Middle frontal gyrus (tissue), 1 donor: ENCODE data around the gene ACP4.
A peak's percentile ranks its signal among the peaks of the same experiment; 100 is the strongest.
"Not testable (repeated sequence)": the region's sequence is repeated elsewhere in the genome, so short reads cannot be mapped to it uniquely, and the experiment has no call there.

Source experiments
- DNase-seq: peaks from one replicate; pipeline ENCODE4 v3.0.0-alpha.2; 2015; ENCODE audit warnings: low spot score; ENCODE audit errors: extremely low spot score

ACP4 gene

DNA sequence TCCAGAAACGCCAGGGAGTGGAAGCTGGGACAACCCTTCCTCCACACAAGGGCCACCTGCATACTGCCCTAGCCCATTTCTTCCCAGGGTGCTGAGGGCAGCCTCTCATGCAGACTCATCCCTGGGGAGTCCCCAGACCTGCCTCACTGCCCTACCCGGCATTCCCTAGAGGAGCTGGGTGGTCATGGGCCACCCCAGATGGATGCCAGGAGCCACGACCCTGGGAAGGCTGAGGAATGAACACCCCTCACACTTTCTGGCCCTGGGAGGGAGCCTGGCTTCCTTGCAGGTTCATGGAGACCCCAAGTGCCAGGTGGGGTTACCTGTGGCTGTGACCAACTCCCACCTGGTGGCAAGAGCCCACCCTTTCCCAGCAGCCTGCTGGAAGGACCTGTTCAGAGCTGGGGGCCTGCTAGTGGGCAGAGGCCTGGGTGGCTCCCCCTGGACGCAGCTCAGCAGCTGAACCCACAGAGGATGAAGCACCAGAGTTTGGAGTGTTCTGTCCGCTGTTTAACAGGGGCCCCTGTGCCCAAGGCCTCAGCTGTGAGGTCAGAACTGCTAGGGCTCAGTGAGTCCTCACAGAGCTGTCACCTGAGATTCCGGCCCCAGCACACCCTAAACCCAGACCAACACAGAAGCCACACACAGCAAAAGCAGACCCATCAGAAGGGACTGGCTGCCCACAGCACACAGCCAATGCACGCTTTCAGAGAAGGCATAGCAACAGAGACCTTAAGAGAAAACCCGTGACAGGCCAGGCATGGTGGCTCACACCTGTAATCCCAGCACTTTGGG lies 6.6 kb downstream of the ACP4 start:
- DNase-seq = no peak

DNA sequence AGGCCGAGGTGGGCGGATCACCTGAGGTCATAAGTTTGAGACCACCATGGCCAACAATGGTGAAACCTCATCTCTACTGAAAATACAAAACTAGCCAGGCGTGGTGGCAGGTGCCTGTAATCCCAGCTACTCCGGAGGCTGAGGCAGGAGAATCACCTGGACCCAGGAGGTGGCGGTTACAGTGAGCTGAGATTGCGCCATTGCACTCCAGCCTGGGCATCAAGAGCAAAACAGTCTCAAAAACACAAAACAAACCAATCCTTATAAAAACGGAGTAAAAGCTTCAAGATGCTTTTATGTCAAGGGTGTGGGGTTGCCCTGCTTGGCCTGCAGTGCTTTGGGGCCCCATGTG lies 7.2 kb downstream of the ACP4 start:
- no peak for DNase-seq

DNA sequence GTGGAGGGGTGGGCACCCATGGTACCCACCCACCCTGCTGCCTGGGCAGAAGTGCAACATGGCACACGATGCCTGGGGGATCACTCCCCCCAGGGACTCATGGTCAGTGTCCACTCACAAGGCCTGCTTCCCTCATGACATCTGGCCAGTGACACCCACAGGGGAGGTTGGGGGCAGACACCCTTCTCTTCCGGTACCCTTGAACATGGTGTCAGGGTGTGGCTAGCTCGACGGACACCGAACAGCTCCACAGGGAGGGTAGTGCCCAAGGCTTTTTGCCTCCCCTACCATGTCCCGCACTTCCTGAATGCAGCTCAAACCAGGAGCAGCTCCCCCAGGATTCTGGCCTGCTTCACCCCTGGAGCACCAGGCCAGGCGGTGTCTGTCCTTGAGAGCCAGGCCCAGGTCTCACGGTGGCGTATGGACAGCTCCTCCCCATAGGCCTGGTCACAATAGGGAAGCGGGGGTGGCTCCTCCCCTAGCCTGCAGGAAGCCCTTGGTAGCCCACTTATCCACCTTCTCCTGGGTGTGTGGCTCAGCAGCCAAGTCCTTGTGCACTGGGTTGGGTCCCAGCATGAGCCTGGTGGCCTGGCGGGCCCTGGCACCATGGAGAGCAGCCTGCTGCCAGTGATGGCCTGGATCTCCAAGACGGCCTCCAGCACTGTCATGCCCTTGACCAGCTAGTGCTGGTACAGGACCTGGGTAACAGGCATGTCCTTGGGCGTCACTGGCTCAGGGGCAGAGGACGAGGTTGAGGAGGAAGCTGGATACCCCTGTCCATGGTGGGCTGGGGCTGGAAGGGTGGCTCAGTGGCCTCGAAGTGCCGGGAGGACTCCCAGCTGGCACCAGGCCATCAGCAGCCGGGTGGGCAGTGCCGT lies 7.8 kb downstream of the ACP4 start:
- no peak for DNase-seq

DNA sequence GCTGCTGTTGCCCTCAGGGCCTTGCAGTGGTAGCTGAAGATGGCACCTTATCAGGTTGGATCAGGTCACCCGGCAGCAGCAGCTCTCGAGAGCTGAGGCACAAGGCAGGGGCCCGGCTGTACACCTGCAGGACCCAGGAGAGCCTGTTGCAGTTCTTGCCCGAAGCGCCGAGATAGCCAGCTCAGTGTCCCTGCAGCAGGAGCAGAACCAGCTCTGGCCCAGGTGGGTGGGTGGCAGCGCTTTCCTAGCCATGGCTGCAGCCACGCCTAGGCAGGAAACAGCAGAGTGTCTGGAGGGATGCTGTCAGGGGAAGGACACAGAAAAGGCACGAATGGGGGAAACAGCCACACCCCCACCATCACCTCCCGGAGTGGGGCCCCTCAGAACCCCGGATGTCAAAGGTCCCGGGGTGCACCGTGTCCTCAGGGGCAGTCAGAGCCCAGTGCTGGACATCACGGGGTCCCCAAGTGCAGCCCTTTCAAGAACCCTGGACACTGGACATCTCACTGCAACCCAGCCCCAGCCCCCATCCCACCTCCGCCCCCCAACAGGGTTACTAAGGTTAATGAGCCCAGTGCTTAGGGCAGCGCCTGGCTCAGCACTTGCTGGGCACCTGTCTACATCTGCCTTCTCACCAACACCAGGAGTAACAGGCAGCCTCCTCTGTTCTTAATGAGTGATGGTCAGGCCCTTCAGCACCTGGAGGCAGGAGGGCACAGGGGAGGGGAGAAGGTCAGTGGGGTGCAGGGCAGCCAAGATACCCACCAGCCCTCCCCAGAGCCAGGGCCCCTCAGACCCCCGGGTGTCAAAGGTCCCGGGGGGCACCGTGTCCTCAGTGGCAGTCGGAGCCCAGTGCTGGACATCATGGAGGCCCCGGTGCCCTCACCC lies 8.7 kb downstream of the ACP4 start:
- DNase-seq = no peak

DNA sequence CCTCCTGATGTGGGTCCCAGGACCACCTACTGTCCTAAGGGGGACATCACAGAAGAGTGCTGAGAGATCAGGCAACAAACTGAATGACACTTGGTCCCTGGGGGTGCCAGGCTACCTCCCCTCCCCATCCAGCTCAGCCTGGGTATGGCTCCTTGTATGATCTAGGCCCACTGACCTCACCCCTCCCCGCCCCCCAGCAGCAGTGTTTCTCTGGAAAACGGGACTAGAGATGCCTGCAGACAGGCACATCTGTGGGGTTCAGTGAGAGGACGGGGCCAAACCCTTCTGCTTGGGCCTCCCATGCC lies 9.3 kb downstream of the ACP4 start:
- no peak for DNase-seq

DNA sequence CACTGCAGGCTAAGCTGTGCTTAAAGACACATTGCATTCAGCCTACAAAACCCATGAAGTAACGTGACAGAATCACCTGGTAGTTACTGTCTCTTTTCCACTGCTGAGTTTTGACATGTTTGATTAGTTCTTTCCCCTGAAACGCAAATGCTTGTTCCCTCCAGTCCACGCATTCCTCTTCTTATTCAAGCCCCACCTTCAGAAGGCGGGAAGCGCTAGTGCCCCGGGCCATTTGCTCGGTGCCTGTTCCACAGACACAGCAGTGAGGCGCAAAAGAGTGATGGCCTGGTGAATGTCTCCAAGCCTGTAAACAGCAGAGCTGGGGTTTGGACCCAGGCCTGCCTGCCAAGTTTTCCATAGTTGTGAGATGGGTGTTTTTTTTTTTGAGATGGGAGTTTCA lies 10.9 kb downstream of the ACP4 start:
- DNase-seq = no peak

DNA sequence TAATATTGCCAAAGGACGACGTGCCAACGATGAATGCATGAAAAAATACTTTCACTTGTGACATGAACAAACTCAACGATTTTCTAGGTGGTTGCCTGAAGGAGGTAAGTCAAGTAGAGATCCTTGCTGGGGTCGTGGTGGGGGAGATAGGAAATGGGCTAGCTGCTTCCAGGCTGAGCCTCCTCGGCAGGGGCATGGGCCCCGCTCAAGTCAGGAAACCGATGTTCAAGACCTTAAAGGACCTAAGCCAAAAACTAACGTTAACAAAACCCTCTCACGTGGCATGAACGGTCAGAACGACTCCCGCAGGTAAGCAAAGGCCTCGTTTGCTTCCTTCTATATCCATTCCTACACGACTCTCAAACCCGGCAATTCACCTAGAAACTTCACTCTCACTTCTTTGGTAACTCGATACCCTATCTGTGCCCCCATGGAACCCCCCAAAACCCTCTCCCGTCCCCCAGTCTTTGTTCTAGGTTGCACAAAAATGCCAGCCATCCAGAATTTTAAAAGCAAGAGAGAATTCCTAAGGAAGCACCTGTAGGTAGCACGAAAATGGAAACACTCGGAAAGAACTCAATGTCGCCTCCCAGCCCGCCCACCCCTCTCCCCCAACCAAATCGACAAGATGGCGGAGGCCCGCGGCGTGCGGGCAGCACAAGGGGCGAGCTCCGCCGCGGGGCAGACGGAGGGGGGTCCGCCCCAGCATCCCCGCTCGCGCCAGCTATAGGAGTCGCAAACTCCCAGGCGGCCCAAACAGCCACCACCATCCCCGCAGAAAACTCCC lies 13.6 kb downstream of the ACP4 start:
- no peak for DNase-seq

DNA sequence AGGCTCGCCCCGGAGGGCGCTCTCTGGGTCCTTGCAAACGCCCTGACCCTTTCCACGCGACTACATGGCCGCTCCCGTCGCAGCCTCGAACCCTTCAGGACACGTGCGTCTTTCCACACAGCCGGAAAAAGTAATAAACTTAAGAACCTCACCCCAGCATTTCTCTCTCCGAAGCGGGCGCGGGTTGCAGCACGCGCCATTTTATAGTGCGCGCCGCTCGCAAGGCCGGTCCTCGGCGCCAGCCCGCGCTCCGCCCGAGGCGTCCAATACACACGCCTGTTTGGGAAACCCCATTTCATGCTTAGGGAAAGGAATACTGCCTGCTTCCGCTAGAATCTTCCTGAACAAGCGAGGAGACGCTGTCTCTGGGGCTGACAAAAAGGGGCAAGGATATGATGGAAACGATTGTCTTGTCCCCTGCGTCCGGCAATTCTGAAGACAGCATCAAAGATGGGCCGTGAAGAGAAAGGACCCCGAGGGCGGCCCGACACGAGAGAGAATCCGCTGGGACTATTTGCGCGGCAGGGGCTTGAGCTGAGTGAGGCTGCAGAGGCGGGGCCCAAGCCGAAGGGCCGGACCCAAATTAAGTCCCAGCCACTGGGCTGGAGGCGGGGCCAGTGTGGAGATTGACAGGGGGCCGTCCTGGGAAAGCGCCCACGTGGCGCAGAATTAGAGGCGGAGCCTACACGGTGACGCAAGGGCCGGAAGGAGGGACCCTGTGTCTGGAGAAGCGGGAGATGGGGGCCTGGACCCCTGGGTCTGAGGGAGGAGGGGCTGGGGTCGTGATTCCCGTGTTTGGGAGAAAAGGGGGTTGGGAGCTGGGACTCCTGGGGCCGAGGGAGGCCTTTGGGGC lies 14.4 kb downstream of the ACP4 start:
- DNase-seq = peak; percentile 93

DNA sequence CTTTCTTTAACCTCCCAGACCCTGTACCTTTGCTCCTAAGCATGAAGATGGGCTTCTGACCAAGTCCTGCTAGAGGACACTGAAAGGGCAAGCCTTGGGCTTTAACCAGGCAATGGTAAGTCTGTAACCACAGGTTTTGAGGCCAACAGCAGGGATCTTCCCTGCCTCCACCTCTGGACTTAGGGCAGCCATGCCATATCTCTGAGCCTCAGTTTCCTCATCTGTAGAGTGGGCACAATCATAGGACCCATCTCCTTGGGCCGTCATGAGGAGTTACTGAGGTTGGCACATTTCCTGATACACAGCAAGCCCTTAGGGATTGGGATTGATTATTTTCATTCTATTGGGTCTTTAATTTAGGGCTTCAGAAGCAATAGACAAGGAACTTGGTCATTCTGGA lies 18.6 kb downstream of the ACP4 start:
- no peak for DNase-seq

DNA sequence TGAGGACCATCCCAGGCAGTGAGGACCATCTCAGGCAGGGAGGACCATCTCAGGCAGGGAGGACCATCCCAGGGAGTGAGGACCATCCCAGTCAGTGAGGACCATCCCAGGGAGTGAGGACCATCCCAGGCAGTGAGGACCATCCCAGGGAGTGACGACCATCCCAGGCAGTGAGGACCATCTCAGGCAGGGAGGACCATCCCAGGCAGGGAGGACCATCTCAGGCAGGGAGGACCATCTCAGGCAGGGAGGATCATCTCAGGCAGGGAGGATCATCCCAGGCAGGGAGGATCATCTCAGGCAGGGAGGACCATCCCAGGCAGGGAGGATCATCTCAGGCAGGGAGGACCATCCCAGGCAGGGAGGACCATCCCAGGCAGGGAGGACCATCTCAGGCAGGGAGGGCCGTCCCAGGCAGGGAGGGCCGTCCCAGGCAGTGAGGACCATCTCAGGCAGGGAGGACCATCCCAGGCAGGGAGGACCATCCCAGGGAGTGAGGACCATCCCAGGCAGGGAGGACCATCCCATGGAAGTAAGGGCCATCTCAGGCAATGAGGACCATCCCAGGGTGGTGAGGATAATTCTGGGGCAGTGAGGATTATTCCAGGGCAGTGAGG lies 21.5 kb downstream of the ACP4 start:
- DNase-seq = not testable (repeated sequence)

DNA sequence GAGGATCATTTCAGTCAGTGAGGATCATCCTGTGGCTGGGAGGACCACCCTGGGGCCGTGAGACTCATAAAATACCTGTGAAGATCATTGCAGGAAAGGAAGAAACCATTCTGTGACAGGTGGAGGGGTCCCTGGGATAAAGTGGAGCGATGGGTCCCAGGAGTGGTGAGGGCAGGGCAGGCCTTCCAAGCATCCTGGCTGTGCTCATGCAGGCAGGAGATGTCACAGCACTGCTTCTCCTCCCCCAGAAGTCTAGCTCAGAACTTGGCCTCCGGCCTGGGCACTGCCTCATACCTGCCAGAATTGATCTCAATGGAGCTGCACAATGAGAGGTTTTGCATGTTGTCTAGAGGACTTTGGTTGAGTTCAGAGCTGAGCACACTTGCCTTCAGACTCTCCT lies 22.3 kb downstream of the ACP4 start:
- no peak for DNase-seq

DNA sequence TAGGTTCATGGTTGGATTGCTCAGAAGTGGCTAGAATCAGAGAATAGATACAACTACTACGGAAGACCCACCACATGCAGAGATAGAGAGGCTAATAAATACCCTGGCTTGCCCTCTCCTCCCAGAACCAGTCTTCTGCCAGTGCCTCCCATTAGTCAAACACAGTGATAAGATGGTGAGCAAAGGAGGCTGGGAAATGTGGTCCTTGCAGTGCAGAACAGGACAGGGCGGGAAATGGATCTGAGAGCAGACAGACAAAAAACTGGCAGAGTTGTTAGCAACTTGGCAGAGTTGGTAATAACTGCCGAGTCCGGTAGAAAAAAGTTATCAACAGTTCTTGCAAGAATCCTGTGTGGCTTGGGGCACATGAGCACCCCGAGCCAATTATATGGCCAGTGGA lies 24.7 kb downstream of the ACP4 start:
- DNase-seq = no peak

DNA sequence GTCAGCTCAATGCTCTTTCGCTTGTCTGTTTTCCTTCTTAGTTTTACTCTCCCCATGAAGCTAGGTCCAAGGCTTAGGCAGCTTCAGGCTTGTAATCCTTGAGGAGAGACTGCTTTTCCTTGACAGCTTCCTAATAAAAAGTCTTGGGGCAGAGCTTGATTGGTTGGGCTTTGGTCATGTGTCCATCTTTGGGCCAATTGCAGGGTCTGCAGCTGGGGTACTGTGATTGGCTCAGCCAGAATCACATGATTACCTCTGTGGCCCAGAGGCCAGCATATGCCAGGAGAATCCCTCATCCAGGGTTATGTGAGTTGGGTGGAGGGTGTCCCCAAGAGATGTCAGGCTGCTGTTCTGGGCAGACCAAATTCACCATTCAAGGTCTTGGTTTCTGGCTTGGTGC lies 25.2 kb downstream of the ACP4 start:
- no peak for DNase-seq

DNA sequence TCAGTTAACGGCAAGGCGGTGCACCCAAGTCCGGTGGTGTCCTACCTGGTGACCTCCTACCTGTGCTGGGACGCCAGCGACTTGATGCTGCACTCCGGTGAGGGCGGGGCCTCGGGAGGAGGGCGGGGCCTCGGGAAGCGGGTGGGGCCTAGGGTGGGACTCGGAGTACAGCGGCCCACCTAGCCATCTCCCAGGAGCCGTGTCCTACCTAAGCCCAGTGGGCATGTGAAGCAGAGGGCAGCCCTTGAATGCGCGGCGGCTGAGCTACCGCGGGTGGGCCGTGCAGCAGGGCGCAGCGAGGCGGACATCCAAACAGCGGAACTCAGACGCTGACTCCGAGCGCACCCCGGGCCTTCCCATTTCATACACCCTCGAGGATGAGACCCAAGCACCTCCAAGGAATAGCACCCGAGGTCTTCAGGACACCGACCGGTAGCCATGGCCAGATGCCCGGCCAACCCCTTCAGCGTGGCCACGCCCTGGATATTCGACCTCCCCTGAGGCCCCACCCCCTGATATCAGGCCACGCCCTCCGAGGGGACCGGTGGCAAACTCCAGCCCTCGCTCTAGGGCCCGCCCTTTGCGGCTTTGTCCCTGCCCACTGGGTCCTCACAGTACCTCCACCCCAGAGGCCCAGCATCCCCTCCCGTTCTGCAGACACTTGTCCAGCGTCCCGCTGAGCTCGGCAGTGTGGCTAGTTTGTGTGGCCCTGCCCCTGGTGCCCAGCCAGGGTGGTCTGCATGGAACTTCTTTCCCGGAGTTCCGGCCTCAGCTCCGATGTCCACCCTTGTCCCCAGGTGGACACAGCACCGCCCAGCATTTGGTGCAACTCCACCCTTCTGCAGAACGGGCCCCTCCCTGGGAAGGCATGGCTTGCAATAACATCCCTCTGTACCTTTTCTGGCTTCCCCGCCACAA lies 28.0 kb downstream of the ACP4 start:
- DNase-seq = no peak

DNA sequence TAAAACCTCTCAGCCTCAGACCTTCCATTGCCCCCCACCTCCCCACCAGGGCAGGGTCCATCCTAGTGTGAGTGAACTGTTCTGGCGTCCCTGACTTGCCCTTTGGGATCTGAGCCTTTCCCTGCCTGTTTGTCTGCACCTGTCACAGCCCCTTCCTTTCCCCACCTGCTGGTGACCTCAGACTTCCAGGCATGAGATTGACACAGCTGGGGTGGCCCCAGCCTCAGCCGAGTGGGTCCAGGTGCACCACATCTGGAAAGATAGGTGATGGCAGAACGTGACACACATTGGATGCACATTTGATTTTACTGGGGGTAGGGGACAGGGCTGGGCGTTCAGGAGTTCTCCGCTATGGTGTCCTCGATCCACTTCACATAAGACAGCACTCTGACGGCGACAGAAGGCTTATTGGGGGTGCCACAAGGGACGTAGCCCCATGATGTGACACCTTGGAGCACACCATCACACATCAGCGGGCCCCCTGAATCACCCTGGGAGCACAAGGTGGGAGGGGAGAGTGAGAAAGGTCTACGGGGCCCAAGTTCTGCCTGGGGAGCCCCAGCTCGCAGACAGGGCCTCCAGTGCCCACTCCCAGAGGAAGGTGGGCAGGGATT lies 28.8 kb downstream of the ACP4 start:
- DNase-seq = no peak

DNA sequence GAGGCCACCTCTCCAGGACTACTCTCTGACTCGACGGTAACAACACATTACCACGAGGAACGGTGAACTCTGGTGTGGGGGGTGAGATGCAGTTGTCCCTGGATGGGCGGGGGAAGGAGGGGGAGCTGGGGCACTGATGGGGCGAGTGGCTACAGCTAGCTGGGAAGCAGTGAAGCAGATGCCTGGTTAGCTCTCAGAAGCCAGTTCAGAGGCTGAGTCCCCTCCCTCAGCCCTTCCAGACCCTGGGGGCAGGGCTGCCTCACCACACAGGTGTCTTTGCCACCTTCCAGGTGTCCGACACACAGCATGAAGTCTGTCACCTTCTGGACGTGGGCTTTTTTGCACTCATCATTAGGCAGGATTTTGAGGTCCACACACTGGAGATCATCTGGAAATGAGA lies 29.4 kb downstream of the ACP4 start:
- no peak for DNase-seq

DNA sequence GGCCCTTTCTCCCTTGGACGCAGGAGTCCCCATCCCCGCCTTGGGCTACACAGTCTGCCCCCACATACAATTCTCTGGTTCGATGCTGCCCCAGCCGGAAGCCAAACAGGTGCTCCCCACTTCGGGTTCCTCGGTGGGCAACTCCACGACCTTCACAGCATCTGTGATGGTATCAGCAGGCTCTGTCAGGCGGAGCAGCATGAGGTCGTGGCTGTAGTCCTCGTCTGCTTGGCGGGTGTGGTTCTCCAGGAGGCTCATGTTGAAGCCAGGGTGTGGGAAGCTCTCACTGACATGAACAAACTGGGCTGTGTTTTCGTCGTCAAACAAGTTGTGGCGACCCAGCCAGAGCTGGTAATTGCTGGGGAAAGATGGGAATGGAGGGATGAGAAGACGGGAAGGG lies 29.9 kb downstream of the ACP4 start:
- no peak for DNase-seq

DNA sequence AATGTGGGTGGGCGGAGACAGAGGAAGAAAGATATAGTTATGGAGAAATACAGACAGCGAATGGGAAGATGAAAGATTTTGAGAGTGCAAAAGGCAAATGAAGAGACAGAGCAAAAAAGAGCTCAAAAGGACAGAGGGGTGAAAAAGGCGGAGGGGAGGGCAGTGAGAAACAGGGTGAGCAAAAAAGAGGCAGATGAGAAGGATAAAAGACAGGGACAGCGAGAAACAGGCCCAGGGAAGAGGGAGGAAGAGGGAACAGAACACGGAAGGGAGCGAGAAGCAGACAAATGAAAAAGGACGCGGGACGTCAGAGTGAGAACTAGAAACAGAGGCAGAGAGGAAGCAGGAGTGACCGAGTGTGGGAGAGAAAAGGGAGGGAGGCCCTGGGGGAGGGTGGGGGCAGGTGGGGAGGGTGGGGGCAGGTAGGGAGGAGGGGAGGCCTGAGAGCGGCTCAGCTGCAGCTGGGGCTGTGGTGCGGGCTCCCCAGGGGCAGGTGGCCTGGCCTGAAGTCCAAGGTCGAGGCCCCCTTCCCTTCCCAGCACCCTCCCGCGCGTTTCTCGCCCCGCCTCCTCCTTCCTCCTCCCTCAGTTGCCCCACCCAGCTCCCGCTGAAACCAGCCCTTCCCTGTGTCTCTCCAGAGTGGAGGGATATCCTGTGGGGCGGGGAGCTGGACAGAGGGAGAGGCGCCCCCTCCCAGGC lies 30.5 kb downstream of the ACP4 start:
- DNase-seq = no peak
